WTC11 (cell line): ENCODE data around the gene ANO10. TPM values are rescaled to one million over a fixed set of nuclear protein-coding genes. Genes with fewer than 3 reads are reported as not detected.

Experiments used
- ATAC-seq: fragments of 200-7000 bp; cut with Tn5 transposase; 2 replicates; pipeline ENCODE4 v1.10.0; 2021; ENCODE audit warnings: mild to moderate bottlenecking, moderate library complexity
- CTCF ChIA-PET: fragments of 300-600 bp; sonication (Branson Sonifier 250); formaldehyde crosslinking; loops from one replicate; lab custom pipeline; 2021; ENCODE audit warnings: antibody characterized with exemption; lab: Charles Lee
- POLR2A ChIA-PET: fragments of 350-600 bp; sonication (Branson Sonifier 250); formaldehyde crosslinking; loops from one replicate; lab custom pipeline; 2021; ENCODE audit warnings: antibody characterized with exemption; lab: Charles Lee
- DNase-seq: peaks from one replicate; pipeline ENCODE4 v3.0.0; 2021; ENCODE audit warnings: low spot score
- H3K27ac Mint-ChIP-seq: 2 replicates; pipeline ENCODE4 v1.8.0; 2021; ENCODE audit warnings: mixed read lengths
- H3K27me3 Mint-ChIP-seq: 2 replicates; pipeline ENCODE4 v1.8.0; 2021; ENCODE audit warnings: low read depth, mild to moderate bottlenecking, moderate library complexity, mixed read lengths
- H3K36me3 Mint-ChIP-seq: 2 replicates; pipeline ENCODE4 v1.8.0; 2021; ENCODE audit warnings: mixed read lengths
- H3K4me1 Mint-ChIP-seq: 2 replicates; pipeline ENCODE4 v1.8.0; 2022; ENCODE audit warnings: mixed read lengths
- H3K4me3 Mint-ChIP-seq: 2 replicates; pipeline ENCODE4 v1.8.0; 2021; ENCODE audit warnings: mild to moderate bottlenecking, moderate library complexity, mixed read lengths
- H3K9me3 Mint-ChIP-seq: 2 replicates; pipeline ENCODE4 v1.8.0; 2021; ENCODE audit warnings: mixed read lengths
- CBFB ChIP-seq: sonication (generic); formaldehyde crosslinking; IDR thresholded peaks from 2 replicates; pipeline ENCODE4 v1.8.1; 2022; ENCODE audit warnings: mild to moderate bottlenecking, low read depth, missing genetic modification reagents
- CTCF ChIP-seq: fragments of 200-600 bp; IDR thresholded peaks from 2 replicates; pipeline ENCODE4 v1.8.0; 2022; ENCODE audit warnings: antibody characterized with exemption
- ELF4 ChIP-seq: sonication (generic); formaldehyde crosslinking; IDR thresholded peaks from 2 replicates; pipeline ENCODE4 v1.8.1; 2022; ENCODE audit warnings: low read depth, mild to moderate bottlenecking, moderate library complexity, missing genetic modification reagents
- EMX1 ChIP-seq: fragments of 250-450 bp; sonication (Bioruptor Pico); IDR thresholded peaks from 2 replicates; pipeline ENCODE4 v1.8.0; 2021; ENCODE audit warnings: mild to moderate bottlenecking
- FOXJ3 ChIP-seq: sonication (generic); formaldehyde crosslinking; IDR thresholded peaks from 2 replicates; pipeline ENCODE4 v1.9.0; 2021; ENCODE audit warnings: missing genetic modification reagents, mild to moderate bottlenecking, borderline replicate concordance
- GRHL2 ChIP-seq: fragments of 250-450 bp; sonication (Bioruptor Pico); IDR thresholded peaks from 2 replicates; pipeline ENCODE4 v1.8.0; 2022; ENCODE audit warnings: mild to moderate bottlenecking, moderate library complexity; ENCODE audit not compliant: insufficient replicate concordance, severe bottlenecking
- HMGXB4 ChIP-seq: sonication (generic); formaldehyde crosslinking; IDR thresholded peaks from 2 replicates; pipeline ENCODE4 v1.8.1; 2023; ENCODE audit warnings: mild to moderate bottlenecking, moderate library complexity, missing genetic modification reagents
- IRF2 ChIP-seq: sonication (generic); formaldehyde crosslinking; IDR thresholded peaks from 2 replicates; pipeline ENCODE4 v1.8.0; 2022; ENCODE audit warnings: low read depth, missing genetic modification reagents, borderline replicate concordance
- MAX ChIP-seq: sonication (generic); formaldehyde crosslinking; IDR thresholded peaks from 2 replicates; pipeline ENCODE4 v1.8.0; 2022; ENCODE audit warnings: mild to moderate bottlenecking, missing genetic modification reagents
- MXD4 ChIP-seq: fragments of 250-450 bp; sonication (Bioruptor Pico); IDR thresholded peaks from 2 replicates; pipeline ENCODE4 v1.8.0; 2021; ENCODE audit warnings: mild to moderate bottlenecking, moderate library complexity, borderline replicate concordance
- MYBL2 ChIP-seq: sonication (generic); formaldehyde crosslinking; IDR thresholded peaks from 2 replicates; pipeline ENCODE4 v1.8.1; 2023; ENCODE audit warnings: mild to moderate bottlenecking, moderate library complexity, missing genetic modification reagents
- PREB ChIP-seq: sonication (generic); formaldehyde crosslinking; IDR thresholded peaks from 2 replicates; pipeline ENCODE4 v1.8.1; 2022; ENCODE audit warnings: mild to moderate bottlenecking, missing genetic modification reagents, moderate library complexity, borderline replicate concordance
- RORB ChIP-seq: fragments of 250-450 bp; sonication (Bioruptor Pico); IDR thresholded peaks from 2 replicates; pipeline ENCODE4 v1.9.0; 2021; ENCODE audit warnings: mild to moderate bottlenecking
- TEAD4 ChIP-seq: sonication (generic); formaldehyde crosslinking; IDR thresholded peaks from 2 replicates; pipeline ENCODE4 v1.8.0; 2022; ENCODE audit warnings: mild to moderate bottlenecking, missing genetic modification reagents
- ZNF138 ChIP-seq: sonication (generic); formaldehyde crosslinking; conservative IDR thresholded peaks from 2 replicates; pipeline ENCODE4 v1.8.1; 2022; ENCODE audit warnings: mild to moderate bottlenecking, moderate library complexity, missing genetic modification reagents
- ZNF219 ChIP-seq: sonication (generic); formaldehyde crosslinking; IDR thresholded peaks from 2 replicates; pipeline ENCODE4 v1.8.0; 2023; ENCODE audit warnings: missing genetic modification reagents, mild to moderate bottlenecking, borderline replicate concordance
- total RNA-seq: library from RNA; stranded (reverse); gene quantifications from 3 replicates; pipeline ENCODE4 v1.2.3, GENCODE V29; 2021
- TF ChIP-seq, protein P1 (sequence below): sonication (generic); formaldehyde crosslinking; IDR thresholded peaks from 2 replicates; pipeline ENCODE4 v1.8.1; 2023; ENCODE audit warnings: mild to moderate bottlenecking, missing genetic modification reagents, moderate library complexity
- TF ChIP-seq, protein P2 (sequence below): sonication (generic); formaldehyde crosslinking; IDR thresholded peaks from 2 replicates; pipeline ENCODE4 v1.8.1; 2023; ENCODE audit warnings: mild to moderate bottlenecking, missing genetic modification reagents, moderate library complexity
- TF ChIP-seq, protein P3 (sequence below): fragments of 250-450 bp; sonication (Bioruptor Pico); IDR thresholded peaks from 2 replicates; pipeline ENCODE4 v1.9.0; 2021; ENCODE audit warnings: mild to moderate bottlenecking

The ANO10 gene
- total RNA-seq, 1 experiment from 2014 or later: 35.1 TPM

DNA sequence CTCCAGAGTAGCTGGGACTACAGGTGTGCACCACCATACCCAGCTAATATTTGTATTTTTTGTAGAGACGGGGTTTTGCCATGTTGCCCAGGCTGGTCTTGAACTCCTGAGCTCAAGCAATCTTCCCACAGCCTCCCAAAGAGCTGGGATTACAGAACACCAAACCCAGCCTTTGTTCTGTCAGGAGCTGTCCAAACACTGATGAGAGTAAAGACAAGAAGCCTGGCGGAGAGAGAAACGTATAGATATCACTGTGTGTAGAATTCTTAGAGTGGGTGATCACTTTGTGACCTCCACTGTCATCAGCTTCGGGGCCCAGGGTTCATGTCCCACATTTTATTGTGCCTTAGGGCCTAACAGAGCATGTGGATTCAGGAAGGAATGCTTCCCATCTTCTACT is 176.0 kb downstream of the ANO10 start (continued):
- TF ChIP-seq, protein P1, sequence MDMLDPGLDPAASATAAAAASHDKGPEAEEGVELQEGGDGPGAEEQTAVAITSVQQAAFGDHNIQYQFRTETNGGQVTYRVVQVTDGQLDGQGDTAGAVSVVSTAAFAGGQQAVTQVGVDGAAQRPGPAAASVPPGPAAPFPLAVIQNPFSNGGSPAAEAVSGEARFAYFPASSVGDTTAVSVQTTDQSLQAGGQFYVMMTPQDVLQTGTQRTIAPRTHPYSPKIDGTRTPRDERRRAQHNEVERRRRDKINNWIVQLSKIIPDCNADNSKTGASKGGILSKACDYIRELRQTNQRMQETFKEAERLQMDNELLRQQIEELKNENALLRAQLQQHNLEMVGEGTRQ: no peak
- TF ChIP-seq, protein P2, sequence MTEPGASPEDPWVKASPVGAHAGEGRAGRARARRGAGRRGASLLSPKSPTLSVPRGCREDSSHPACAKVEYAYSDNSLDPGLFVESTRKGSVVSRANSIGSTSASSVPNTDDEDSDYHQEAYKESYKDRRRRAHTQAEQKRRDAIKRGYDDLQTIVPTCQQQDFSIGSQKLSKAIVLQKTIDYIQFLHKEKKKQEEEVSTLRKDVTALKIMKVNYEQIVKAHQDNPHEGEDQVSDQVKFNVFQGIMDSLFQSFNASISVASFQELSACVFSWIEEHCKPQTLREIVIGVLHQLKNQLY (CRISPR knock-in tag): no peak
- no peak for TF ChIP-seq MYBL2
- TF ChIP-seq EMX1 (CRISPR knock-in tag): no peak
- no peak for TF ChIP-seq IRF2 (CRISPR knock-in tag)
- no peak for TF ChIP-seq MXD4

DNA sequence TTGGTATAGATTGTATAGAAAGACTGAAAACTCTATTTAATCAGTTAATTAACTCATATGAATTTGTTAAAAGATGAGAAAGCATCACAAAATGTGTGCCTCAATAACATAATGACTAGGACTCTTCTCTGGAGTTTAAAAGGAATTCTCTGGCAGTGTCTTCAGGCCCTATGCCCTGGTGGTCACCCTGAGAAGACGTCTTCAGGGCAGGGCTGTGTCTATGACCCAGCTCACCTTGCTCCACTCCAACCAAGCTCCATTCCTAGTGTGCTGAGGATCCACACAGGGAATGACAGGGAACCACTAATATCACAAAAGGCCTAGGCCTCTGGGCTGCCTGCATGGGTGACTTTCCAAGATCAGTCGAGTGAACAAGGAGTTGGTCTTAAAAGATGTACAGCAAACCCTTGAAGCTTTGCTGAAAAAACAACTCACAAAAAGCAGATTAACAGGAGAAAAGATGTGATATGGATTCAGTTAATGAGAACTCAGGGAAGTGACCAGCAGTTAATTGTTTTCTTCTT is 178.9 kb downstream of the ANO10 start:
- peak; percentile 79 for ATAC-seq
- ChIA-PET POLR2A (no interaction called here), CTCF (no interaction called here)
- 0 out of 2 replicates have a peak, but pooled peaks have one; percentile 12 for TF ChIP-seq CTCF
- TF ChIP-seq FOXJ3: no peak
- Mint-ChIP-seq H3K4me3 (no peak overlapping the region), H3K27me3 (no peaks in the 10 kb centered on the region), H3K9me3 (peaks cover 30% of the 10 kb centered on the region), H3K36me3 (peaks cover 16% of the 10 kb centered on the region), H3K27ac (peak overlapping the region; percentile 5; the same call in 1 of the 2 replicates), H3K4me1 (peaks cover 4% of the 10 kb centered on the region; the same call in 1 of the 2 replicates)
- DNase-seq: no peak

DNA sequence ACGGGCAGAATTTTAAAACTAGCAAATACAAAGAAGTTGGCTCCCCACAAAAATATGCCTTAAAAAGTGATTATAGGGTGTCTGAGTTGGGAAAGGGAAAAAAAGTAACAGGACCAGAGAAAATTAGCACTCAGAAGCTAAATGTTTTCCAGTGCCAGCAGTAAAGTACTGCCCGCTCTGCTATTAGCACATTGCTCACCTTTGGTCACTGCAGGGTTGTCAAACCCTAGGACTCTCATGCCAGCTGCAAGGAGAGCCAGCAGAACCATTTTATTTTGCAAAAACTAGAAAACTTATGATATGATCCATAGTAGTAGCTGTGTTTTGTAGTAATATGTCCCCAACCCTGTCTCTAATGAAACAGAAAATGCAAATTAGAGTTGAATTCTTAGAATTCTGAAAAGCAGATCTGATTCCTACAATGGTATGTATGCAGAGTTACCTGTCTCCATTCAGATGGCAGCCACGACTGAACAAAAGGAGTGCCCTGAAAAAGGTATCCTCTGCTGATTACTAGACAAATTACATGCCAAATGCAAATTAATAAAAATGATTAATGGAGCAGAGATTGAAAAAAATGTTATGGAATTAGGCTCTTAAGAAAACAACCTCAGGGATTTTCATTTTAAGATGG is 185.2 kb downstream of the ANO10 start:
- peaks cover 23% of the 10 kb centered on the region for H3K36me3 Mint-ChIP-seq
- TF ChIP-seq GRHL2 (CRISPR knock-in tag): no peak
- no peak for TF ChIP-seq CBFB (CRISPR knock-in tag)
- TF ChIP-seq ZNF219 (CRISPR knock-in tag): no peak
- TF ChIP-seq MAX (CRISPR knock-in tag): no peak
- TF ChIP-seq ZNF138 (CRISPR knock-in tag): no peak
- TF ChIP-seq, protein P3, sequence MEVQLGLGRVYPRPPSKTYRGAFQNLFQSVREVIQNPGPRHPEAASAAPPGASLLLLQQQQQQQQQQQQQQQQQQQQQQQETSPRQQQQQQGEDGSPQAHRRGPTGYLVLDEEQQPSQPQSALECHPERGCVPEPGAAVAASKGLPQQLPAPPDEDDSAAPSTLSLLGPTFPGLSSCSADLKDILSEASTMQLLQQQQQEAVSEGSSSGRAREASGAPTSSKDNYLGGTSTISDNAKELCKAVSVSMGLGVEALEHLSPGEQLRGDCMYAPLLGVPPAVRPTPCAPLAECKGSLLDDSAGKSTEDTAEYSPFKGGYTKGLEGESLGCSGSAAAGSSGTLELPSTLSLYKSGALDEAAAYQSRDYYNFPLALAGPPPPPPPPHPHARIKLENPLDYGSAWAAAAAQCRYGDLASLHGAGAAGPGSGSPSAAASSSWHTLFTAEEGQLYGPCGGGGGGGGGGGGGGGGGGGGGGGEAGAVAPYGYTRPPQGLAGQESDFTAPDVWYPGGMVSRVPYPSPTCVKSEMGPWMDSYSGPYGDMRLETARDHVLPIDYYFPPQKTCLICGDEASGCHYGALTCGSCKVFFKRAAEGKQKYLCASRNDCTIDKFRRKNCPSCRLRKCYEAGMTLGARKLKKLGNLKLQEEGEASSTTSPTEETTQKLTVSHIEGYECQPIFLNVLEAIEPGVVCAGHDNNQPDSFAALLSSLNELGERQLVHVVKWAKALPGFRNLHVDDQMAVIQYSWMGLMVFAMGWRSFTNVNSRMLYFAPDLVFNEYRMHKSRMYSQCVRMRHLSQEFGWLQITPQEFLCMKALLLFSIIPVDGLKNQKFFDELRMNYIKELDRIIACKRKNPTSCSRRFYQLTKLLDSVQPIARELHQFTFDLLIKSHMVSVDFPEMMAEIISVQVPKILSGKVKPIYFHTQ (CRISPR knock-in tag): no peak
- no peak for TF ChIP-seq PREB (CRISPR knock-in tag)
- TF ChIP-seq TEAD4 (CRISPR knock-in tag): no peak
- no peak for TF ChIP-seq HMGXB4 (CRISPR knock-in tag)
- TF ChIP-seq, protein P1: no peak
- TF ChIP-seq ELF4 (CRISPR knock-in tag): no peak
- no peak for TF ChIP-seq CTCF
- TF ChIP-seq RORB (CRISPR knock-in tag): no peak

More for the DNA sequence above, 185.2 kb downstream of the ANO10 start:
- Mint-ChIP-seq H3K27me3 (no peaks in the 10 kb centered on the region), H3K9me3 (peaks cover 28% of the 10 kb centered on the region), H3K4me1 (peaks cover 25% of the 10 kb centered on the region), H3K27ac (no peak overlapping the region), H3K4me3 (no peak overlapping the region)
- CTCF ChIA-PET: interaction anchor here (1.0 kb wide), 1 partner anchor 274 kb away, joined by 3 read pairs; no protein-coding TSS in a partner anchor
- DNase-seq (no peak), ATAC-seq (peak; percentile 56)
- POLR2A ChIA-PET: no interaction called here
